ENCODE results near the gene AMDHD1. TPM values are rescaled to one million over a fixed set of nuclear protein-coding genes. Genes with fewer than 3 reads are reported as not detected.

AMDHD1 gene
- total RNA-seq, 1 donor from 2014 or later, result 0.96 TPM

DNA sequence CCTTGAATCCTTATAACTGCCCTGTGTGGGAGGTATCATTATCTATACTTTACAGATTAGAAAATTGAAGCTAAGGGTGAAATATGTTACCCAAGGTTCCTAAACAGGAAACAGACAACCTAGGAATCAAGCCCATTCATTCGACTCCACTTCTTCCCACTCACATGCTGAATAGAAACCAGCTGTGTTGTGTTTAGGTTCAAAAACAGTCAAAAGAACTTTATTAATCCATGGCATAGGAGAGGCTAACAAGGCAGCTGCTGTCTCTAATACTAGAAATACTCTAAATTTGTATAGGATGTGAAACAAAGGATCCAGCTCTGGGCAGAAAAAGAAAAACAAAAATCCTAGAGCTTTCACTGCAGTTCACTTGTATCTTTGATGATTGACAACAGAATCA is 9.9 kb downstream of the AMDHD1 start:
- TF ChIP-seq, protein P1, sequence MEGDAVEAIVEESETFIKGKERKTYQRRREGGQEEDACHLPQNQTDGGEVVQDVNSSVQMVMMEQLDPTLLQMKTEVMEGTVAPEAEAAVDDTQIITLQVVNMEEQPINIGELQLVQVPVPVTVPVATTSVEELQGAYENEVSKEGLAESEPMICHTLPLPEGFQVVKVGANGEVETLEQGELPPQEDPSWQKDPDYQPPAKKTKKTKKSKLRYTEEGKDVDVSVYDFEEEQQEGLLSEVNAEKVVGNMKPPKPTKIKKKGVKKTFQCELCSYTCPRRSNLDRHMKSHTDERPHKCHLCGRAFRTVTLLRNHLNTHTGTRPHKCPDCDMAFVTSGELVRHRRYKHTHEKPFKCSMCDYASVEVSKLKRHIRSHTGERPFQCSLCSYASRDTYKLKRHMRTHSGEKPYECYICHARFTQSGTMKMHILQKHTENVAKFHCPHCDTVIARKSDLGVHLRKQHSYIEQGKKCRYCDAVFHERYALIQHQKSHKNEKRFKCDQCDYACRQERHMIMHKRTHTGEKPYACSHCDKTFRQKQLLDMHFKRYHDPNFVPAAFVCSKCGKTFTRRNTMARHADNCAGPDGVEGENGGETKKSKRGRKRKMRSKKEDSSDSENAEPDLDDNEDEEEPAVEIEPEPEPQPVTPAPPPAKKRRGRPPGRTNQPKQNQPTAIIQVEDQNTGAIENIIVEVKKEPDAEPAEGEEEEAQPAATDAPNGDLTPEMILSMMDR (IDR thresholded peaks at IDR 0.05), result no peak
- DNase-seq (ENCODE audit: low spot score in 2 of 2), result no peak
- Histone ChIP-seq H3K36me3 (no peaks in the 10 kb centered on the region), H3K27ac (no peak overlapping the region), H3K4me3 (no peak overlapping the region), H3K27me3 (no peaks in the 10 kb centered on the region), H3K9me3 (no peaks in the 10 kb centered on the region), H3K4me1 (no peaks in the 10 kb centered on the region)
- intact Hi-C loops (cut with DNase I), result no loop called here

DNA sequence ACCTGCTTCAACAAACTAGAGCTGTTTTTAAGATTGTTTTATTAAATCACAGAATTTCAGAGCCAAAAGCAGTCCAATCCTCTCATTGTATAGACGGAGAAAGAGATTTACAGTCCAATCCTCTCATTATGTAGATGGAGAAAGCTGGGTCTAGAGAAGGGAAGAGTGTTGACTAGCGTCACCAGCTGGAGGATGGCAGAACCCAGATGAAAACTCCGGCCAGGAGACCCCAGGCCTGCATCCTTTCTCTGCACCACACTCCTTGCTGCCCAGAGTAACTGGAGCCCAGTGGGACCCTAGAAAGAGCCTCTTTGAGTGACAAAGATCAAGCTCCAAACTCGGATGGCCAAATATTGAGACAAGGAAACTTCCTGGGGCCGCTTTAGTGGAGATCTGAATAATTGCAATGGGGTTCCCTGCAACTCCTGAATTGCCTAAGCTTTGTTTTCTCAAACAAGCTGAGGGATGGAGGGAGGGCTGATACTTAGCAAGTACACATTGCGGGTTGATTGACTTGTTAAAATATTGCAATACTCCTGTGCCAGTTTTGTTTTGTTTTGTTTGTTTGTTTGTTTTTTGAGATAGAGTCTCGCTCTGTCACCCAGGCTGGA is 12.5 kb downstream of the AMDHD1 start:
- TF ChIP-seq, protein P1 (IDR thresholded peaks at IDR 0.05), result no peak
- H3K9me3 ChIP-seq, result no peaks in the 10 kb centered on the region
- intact Hi-C loops (cut with DNase I), result no loop called here
- H3K36me3 ChIP-seq, result no peaks in the 10 kb centered on the region
- DNase-seq (ENCODE audit: low spot score in 2 of 2), result no peak
- H3K4me3 ChIP-seq, result no peak overlapping the region
- H3K27ac ChIP-seq, result no peak overlapping the region
- H3K4me1 ChIP-seq, result no peaks in the 10 kb centered on the region
- H3K27me3 ChIP-seq, result no peaks in the 10 kb centered on the region

DNA sequence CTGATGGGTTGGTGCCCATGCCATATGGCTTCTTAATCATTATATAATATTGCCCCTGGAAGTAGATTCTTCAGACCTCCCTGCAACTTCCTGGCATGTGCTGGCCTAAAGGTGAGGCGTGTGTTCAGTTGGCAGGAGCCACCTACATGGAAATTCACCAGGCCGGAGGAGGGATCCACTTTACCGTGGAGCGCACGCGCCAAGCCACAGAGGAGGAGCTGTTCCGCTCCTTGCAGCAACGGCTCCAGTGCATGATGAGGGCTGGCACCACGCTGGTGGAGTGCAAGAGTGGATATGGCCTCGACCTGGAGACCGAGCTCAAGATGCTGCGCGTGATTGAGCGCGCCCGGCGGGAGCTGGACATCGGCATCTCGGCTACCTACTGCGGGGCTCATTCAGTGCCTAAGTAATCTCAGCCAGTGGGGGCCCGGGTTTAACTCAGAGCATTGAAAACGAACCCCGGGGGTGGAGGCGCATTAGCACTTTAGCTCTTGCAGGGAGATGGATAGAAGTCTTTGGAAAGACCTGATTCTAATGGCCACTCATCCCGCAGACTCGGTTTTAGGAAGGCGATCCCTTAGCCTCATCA is 13.5 kb downstream of the AMDHD1 start:
- no peak overlapping the region for H3K27ac ChIP-seq
- no peak for DNase-seq (ENCODE audit: low spot score in 2 of 2)
- TF ChIP-seq, protein P1 (IDR thresholded peaks at IDR 0.05), result no peak
- no peaks in the 10 kb centered on the region for H3K4me1 ChIP-seq
- H3K27me3 ChIP-seq, result no peaks in the 10 kb centered on the region
- no peaks in the 10 kb centered on the region for H3K9me3 ChIP-seq
- H3K4me3 ChIP-seq, result no peak overlapping the region
- no peaks in the 10 kb centered on the region for H3K36me3 ChIP-seq
- intact Hi-C loops (cut with DNase I), result no loop called here

DNA sequence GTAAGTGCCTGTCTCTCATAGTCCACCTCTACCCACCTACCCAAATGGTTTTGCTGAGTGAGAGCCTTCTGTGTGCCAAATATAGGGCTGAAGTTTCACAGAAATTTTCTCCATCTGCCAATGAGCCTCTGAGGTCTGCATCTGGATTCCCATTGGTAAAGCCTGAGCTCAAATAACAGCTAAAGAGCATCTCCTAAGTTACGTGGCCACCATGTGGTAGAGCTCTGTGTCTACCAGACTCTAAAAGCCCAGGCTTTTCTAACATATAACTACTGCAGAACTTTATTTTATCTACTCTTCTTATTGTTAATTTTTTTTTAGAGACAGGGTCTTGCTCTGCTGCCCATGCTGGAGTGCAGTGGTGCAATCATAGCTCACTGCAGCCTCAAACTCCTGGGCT is 16.0 kb downstream of the AMDHD1 start:
- no peak for DNase-seq (ENCODE audit: low spot score in 2 of 2)
- Histone ChIP-seq H3K27ac (no peak overlapping the region), H3K36me3 (no peaks in the 10 kb centered on the region), H3K4me1 (no peaks in the 10 kb centered on the region), H3K9me3 (no peaks in the 10 kb centered on the region), H3K27me3 (no peaks in the 10 kb centered on the region), H3K4me3 (no peak overlapping the region)
- TF ChIP-seq, protein P1 (IDR thresholded peaks at IDR 0.05), result no peak
- intact Hi-C loops (cut with DNase I), result no loop called here

DNA sequence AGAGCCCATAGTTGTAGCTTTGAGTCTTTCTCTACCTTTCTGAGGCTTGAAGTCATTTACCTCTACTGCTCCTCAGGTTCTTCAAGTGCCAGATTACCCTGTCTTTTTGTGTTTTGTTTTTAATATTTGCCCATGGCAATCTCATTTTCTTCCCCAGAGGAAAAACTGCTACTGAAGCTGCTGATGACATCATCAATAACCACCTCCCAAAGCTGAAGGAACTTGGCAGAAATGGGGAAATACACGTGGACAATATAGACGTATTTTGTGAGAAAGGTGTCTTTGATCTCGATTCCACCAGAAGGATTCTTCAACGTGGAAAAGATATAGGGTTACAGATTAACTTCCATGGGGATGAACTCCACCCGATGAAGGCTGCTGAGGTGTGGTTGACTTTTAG is 17.1 kb downstream of the AMDHD1 start:
- Histone ChIP-seq H3K9me3 (no peaks in the 10 kb centered on the region), H3K27me3 (no peaks in the 10 kb centered on the region), H3K4me1 (no peaks in the 10 kb centered on the region), H3K4me3 (no peak overlapping the region), H3K36me3 (no peaks in the 10 kb centered on the region), H3K27ac (no peak overlapping the region)
- intact Hi-C loops (cut with DNase I), result no loop called here
- TF ChIP-seq, protein P1 (IDR thresholded peaks at IDR 0.05), result no peak
- DNase-seq (ENCODE audit: low spot score in 2 of 2), result no peak
